Activated CD4-positive, alpha-beta T cell treated with anti-CD3 and anti-CD28 coated beads, Interleukin-2, amount 50 U/mL, for 24 hours (primary cell): ENCODE results near the gene WDR27.

Source experiments
- DNase-seq, 2 donors: peaks; one replicate each; pipeline ENCODE4 v3.0.0-alpha.2; 2020; ENCODE audit warnings: low read depth in 1 of 2, low spot score in 1 of 2

Gene WDR27

DNA sequence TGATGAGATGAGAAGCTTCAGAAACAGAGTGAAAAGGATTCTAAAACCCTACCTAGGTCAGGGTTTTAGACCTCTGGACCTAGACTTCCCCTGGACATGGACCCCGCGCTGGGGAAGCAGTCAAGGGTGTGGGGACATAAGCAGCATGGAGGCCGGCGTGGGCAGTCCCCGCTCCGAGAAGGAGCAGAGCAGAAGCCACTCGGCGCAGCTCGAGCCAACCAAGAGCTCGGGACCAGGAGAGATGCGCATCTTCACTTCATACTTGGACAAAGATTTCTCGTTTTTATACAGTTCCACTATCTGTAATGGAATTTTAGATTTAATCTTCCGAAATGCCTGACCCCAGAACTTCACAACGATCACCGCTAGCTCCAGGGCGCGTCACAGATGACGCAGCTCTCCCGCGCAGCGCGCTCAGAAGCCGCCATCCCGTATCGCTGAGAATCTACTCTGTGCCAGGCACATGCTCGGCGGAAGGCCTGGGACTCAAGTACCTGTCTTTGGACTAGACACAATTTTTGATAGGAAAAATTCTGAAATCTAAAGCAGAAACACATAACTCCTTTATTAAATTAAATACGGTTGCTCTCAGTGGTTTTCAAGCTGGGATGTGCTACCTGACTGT is 60.3 kb downstream of the WDR27 start:
- DNase-seq: no peak

DNA sequence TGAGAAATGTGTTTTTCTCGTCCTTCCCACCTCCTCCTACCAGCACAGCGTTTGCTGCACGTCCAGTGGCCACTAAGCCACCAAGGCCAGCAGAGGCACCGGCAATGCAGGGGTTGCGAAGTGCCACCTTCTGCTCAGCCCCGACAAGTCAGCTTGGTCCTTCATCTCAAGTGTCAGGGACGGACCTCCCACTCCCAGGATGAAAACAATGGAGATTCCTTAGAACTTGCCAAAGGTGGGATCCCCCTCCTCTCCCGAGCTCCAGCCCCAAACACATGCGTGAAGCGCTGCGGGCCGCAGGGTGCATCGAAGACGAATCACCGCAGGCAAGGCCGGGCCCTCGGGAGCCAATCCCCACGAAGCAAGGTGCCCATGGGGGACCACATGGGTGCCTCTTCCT is 60.8 kb downstream of the WDR27 start:
- DNase-seq: no peak

DNA sequence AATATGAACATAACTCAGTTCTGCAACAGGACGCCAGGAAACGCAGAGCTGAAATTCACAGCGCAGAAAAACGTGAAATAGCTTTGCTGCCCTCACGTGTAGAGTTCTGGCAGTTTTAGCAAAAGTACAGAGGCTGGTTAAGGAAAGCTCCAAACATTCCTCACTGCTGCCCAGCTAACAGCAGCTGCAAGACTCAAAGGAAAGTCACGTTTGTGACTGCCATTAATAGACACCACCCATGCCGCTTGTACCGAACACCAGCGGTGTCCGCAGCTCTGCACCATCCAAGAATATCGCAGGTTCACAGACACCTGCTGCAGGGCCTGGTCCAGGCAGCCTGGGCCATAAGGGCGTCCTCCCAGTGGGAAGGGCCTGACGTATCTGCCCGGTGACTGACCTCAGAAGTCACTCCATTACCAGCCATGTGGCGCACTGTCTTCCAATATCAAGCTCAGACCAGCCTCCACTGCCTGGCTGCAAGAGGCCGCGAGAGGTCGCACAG is 61.4 kb downstream of the WDR27 start:
- no peak for DNase-seq

DNA sequence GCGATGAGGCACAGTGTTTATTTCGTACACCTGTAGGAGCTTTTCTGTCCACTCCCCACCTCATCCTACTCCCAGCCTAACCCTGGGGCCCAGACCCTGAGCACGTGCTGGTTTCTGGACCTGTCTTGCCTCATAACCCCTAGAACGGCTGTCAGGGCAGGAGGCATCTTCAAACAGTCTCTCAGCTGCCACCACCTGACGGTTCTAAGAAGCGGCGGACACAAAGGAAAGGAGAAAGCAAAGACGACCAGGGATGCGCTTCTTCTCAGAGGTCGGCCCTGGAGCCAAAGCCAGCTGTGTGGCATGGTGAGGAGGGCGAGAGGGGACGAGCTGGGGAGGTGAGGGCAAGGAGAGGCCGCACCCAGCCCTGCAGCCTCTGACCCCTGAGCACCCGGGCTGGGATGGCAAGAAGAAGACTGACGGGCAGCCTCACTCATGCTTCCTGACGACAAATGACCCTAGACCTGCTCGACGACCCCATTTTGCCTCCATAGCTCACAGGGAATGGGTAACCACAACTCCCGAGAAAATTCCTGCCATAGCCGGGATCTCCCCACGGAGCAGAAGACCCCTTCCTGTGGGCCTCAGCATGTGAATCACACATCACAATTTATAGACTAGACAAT is 62.1 kb downstream of the WDR27 start:
- DNase-seq: no peak

DNA sequence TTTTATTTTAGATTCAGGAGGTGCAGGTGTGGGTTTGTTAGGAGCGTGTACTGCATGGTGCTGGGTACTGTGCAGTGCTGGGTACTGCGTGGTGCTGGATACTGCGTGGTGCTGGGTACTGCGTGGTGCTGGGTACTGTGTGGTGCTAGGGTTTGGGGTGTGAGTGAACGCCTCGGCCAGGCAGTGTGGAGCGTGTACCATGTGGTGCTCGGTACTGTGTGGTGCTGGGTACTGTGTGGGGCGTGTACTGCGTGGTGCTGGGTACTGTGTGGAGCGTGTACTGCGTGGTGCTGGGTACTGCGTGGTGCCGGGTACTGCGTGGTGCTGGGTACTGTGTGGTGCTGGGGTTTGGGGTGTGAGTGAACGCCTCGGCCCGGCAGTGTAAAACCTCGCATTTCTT is 62.9 kb downstream of the WDR27 start:
- DNase-seq: no peak

DNA sequence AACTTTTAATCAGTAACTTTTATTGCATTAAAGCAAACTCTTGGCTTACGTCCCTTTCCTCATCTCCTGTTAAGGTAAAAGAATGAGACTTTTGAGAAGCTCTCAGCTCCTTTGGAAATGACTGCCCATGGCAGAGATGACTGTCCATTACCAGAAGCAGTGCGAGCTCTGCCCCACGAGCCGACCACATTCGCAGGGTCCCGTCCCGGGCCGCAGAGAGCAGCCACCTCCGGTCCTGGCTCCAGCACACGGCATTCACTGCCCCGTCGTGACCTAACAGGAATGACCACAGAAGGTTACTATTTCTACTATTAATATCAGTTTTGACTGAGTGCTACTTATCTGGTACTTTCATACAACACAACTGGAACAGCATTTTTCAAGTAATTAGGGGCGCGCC is 63.4 kb downstream of the WDR27 start:
- DNase-seq: no peak

DNA sequence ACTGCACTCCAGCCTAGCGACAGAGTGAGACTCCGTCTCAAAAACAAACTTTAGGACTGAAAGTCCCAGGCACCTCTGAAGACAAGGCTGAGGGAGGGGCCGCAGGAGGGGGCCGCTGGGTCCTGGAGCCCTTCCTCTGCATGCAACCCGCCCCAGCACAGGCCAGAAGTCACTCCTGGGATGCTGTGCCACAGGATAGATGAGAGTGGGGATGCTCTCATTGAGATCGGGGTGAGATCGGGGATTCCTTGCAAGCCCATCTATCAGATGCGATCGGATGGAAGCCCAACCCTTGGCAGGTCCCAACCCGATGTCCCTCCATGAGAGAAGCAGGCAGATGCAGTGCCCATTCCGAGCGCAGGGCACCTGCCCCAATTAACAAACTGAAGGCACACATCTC is 66.5 kb downstream of the WDR27 start:
- no peak for DNase-seq

DNA sequence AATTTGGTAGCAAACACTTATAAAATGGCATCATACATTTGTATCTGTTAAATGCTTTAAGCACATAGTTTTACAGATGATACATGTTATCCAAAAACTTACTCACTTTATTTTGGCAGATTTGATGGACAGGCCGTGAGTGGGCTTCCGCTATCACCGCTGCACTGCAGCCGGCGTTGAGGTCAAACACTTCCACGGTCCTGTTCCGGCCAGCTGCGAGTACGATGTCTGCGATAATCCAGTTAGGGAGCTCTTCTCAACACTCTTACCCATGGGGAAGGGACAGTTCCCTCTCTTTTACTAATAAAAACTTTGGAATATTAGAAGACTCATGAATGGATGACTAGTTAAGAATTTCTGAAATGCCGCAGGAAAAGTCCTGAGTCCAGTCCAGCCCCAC is 69.0 kb downstream of the WDR27 start:
- no peak for DNase-seq

DNA sequence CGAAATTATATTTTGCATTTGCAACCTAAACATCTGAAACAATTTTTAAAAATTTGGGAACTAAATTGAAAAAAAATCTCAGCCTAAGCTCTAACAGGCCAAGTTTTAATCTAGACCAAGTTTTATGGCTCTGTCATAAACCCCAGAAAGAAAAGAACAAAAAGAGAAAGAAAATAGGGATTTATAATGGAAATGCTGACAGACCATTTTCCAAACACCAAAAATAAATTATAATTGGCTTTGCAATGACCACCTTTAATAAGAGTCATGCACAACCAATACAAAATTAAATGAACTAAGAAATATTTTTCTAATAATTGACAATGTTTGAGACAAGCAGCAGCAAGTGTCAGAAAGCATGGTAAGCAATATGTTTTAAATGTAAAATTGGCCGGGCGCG is 72.6 kb downstream of the WDR27 start:
- no peak for DNase-seq

DNA sequence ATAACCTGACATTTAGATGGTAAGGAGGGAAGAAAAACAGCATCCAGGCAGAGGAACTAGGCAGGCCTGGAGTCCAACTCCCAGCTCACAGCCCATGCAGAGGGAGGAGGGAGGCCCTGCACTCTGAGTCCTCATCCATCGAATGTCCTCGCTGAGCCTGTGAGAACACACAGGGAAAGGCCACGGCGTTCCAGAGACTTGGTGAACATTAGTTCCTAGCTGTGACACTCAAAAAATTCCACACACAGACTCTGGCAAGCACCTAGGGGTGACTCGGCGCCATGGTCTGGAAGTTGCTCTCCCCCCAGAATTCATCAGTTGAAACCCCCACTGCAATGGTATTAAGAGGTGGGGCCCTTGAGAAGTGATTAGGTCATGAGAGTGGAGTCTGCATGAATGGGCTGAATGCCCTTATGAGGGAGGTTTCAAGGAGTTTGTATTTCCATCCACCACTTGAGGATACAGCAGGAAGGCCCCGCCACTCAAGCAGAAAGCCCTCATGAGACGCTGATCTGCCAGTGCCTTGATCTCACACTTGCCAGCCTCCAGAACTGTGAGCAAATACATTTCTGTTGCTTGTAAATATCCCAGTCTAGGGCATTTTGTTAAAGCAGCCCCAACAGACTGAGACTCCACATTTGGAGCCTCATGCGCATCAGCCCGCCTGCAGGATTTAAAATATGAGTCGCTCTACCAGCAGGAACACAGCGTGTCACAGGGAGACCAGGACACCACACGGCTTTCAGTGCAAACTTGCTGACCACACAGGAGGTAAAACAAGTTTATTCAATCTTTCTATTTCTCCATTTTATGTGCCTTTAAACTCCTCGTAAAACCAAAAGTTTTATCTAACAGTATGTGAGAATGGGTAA is 73.9 kb downstream of the WDR27 start:
- DNase-seq: no peak

DNA sequence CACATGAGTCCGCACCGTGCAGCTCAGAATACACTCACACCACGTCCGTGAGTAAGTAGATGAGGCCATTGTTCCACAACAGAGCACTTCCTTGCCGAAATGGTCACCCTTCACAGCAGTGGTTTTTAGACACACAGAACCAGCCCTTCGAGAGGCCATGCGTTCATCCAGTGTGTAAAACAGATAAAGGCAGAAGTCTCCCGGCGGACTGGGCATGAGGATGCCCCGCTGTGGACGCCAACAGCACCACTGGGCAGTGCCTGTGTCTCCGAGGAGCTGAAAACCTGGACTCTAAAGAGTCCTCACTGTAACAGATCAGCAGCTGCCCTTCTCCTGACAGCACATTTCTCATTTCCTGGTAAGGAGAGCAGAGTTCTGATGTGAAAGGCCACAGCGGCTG is 75.2 kb downstream of the WDR27 start:
- no peak for DNase-seq

DNA sequence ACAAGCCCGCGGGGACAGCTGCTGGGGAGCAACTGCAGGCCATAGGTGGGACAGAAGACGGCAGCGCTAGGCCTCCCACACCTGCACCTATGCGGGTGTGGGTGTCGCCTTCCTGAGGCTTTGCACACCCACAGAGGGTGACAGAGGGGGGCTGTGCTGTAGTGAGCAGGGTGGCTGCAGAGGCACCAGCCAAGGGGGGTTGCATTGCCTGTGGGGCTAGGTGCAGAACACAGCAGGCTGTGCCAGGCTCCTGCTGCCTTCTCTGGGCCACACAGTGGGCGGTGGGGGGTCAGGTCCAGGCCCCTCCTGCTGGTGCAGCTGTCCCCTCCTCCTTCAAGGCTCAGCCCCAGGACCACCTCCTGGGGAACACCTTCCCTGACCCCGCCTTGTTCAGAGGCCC is 75.7 kb downstream of the WDR27 start:
- DNase-seq: no peak

DNA sequence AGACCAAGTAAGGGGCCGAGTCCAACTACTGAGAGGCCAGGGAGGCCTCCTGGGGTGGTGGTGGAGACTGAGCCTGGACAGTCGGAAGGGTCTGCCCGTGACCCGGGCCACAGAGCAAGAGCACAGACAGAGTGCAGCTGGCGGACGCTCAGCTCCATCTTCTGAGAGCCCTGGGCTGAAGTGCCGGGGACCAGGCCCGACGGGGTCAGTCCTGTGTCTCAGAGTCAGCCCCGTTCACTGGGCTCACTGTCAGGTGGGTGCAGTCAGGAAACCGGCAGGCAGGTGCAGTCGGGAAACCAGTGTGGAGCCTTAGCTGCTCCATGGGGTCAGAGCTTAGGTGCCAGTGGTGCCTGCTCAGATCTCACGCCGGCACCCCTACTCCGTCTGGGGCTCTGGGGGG is 76.5 kb downstream of the WDR27 start:
- DNase-seq: no peak

DNA sequence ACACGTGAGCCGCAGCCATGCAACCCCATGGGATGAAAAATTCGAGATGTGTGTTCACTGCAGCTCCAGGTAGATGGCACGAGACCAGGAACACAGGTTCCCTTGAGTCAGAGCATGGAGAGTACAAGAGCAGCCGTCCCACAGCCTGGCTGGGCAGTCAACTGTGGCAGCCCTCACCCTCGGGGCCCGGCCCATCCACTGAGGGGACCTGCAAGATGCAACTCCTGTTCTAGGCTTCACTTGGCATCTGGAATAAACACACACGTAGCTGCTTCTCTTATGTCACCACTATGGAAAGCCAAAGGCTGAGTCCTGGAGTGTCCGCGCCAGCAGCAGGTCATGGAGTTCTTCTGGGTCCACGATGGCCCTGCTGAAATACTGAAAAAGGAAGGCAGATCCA is 77.0 kb downstream of the WDR27 start:
- DNase-seq: no peak

DNA sequence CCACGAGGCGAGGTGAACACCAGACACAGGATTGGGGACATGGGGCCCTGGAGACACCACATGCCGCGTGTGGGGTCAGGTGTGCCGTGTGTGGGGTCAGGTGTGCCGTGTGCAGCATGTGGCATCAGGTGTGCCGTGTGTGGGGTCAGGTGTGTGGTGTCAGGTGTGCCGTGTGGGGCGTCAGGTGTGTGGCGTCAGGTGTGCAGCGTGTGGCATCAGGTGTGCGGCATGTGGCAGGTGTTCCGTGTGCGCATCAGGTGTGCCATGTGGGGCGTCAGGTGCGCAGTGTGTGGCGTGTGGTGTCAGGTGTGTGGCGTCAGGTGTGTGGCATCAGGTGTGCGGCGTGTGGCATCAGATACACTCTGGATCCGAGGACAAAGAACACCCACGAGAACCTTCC is 77.9 kb downstream of the WDR27 start:
- DNase-seq: no peak

DNA sequence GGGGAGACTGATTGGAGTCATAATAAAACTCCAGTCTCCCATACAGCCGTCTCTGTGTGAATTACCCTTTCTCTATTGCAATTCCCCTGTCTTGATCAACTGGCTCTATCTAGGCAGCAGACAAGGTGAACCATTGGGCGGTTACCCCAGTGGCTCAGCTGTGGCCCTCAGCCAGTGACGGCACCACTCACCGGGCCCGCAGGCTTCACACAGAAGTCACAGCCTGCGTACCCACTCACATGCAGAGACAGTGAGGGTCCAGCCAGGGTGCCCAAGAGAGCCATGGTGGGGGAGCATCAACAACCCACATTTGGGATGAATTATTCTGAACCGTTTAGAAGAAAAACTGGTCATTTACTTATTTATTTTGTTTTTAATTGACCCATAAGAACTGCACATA is 78.5 kb downstream of the WDR27 start:
- no peak for DNase-seq

DNA sequence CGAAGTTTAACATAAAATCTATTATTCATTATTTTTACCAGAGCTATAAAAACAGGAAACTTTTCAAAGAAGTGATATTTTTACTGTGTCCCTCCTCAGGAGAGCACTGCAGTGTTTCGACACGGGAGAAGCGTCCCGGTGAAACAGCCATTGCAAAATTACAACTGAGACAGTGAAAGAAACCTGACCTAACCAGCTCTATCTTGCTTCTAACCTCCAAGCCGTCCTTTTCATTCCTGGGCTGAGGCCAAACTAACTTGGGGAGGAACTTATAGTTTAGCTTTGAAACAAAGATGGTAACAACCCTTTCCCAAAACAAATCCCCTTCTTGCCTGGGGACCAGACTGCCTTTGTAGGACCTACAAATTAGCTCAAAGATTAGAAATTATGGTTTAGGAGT is 79.2 kb downstream of the WDR27 start:
- DNase-seq: no peak

DNA sequence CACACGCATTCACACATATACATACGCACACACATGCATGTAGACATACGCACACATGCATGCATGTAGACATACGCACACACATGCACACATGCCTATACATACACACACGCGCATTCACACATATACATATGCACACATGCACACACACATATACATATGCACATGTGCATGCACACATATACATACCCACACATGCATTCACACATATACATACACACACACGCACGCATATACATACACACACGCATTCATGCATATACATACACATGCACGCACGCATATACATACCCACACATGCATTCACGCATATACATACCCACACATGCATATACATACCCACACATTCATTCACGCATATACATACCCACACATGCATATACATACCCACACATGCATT is 80.5 kb downstream of the WDR27 start:
- no peak for DNase-seq

DNA sequence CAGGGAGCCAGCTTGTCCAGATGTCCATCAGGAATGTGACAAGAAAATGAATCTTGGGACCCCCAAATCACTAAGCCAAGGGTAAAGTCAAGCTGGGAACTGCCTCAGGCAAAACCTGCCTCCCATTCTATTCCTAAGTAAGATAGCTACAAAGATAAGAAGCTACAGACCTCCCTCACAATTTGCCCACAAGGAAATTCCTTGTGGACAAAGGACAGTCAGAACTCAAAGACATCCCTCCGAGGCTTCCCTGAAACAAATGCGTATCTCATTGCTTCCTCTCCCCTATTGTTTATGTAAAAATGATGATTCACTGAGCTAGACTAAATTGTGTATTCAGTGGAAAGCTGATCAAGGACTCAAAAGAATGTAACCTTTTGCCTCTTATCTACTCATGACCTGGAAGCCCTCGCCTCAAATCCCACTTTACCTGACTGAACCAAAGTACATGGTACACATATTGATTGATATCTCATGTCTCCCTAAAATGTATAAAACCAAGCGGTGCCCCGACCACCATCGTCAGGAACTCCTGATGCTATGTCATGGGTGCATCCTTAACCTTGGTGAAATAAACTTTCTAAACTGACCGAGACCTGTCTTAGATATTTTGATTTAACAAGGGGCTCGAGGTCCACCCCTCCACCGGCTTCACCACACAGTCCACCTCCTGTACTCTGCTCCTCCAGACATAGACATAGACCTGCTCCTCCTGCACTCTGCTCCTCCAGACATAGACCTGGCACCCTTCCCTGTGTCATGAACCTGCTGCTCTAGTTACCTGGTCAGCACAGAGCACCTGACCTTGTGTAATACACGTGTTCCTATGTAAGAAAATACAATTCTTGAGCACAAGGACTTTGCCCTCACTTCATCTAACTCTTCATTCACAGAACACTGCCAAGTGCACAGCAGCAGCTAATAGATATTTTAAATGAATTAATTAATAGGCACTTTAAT is 81.4 kb downstream of the WDR27 start:
- DNase-seq: no peak

DNA sequence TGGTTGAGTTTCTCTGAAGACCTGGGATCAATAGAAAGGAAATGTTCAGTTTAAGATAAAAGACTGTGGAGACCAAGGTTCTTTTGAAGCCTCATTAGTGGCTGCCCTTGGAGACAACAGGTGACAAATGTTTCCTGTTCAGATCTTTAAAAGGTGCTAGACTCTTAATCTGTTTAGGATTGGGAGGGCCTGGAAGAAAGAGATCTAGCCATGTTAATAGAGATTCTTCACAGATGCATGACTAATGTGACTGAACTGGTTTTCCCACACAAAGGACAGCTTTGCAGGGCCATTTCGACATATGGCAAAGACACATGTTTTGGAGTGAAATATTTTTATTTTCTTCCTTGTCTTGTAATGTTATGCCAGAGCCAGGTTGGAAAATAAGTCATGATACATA is 82.2 kb downstream of the WDR27 start:
- no peak for DNase-seq
